ENCODE measurements around the gene TRIM65.
"Not testable (repeated sequence)": the region's sequence is repeated elsewhere in the genome, so short reads cannot be mapped to it uniquely, and the experiment has no call there.

- not testable (repeated sequence) for TF ChIP-seq POLR2A (IDR thresholded peaks at IDR 0.05; ENCODE audit: low read depth); CTCF (IDR thresholded peaks at IDR 0.05); POLR2AphosphoS5 (IDR thresholded peaks at IDR 0.05)
Observed at GRCh38 chr17:75885860-75886259, 10.9 kb downstream of the TRIM65 start.

All from esophagus muscularis mucosa (tissue), 3 donors.